HG03558 (cell line): ENCODE data around the gene ATMIN.

ENCODE experiments used
- ATAC-seq: cut with Tn5 transposase; IDR thresholded peaks from one replicate; pipeline ENCODE4 v1.9.1; 2021; ENCODE audit warnings: moderate number of reproducible peaks; ENCODE audit not compliant: unreplicated experiment; ENCODE audit errors: extremely low read depth

The ATMIN gene

DNA sequence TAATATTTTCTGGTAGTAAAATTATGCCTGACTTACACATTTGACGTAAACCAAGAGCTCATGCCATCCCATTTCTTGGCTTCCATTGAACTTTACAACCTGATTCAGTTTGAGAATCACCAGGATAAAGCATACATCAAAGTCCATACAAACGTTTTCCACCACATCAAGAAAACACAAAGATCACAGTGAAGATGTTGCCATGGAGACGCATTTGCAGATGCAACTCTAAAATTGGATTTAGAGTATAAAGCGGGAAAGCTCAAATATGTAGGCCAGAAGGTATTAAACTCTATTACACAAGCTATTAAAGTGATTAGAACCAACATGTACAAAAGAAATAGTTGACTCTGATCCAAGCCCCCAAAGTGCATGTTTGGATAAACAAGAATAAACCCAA, 31.0 kb downstream of the ATMIN start:
- ATAC-seq, result no peak

DNA sequence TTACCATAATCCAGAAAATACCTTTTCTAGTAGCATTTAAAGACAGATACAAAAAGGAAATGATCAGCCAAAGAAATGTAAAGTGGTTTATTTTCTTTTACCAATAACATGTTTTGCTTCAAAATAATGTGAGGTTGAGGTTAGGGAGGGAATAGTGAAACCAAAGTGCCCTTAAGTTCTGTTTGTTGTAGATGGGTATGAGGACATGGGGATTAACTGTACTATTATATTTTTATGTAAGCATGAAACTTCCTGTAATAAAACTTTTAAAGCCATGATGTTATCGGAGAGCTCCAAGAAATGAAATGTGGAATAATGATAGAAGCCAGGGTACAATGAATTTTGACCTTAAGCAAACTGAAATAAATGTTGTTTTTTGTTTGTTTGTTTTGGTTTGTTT, 31.5 kb downstream of the ATMIN start:
- no peak for ATAC-seq

DNA sequence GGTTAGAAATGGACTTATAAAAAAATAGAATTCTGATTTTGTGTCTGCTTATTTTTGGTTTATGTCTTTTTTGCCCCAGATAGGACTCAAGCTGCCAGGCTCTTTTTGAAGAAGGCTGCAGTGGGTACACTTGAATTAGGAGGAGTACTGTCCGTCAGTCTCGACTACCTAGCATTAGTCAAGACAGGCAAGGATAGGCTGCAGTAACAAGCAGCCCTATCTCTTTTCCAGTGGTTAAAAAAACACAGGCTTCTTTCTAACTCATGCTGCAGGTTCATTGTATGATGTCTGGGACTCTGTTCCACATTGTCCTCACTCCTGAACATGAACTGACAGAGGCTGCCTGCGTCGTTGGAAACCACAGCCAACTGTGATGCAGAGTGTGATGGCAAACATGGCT, 33.4 kb downstream of the ATMIN start:
- no peak for ATAC-seq

DNA sequence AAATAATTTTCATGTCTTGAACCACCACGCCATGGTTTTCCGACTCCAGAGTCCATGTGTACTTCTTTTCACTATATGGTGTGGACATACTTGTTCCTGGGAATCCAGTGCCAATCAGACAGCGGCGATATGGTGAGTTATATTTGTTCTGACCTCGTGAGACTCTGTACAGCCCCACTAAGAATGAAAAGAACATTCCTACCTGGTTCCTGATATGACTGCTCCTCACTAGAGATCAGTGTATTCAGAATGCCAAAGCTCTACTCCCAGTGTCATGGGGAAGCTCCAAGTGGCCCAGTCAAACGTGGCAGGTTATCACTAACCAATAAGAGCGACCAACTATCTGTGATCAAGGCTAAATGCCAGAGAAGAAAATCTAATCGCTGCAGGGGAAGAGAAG, 35.3 kb downstream of the ATMIN start:
- no peak for ATAC-seq

GRCh38 chr16:81071805-81072204, 36.2 kb downstream of the ATMIN start:
- no peak for ATAC-seq

GRCh38 chr16:81073560-81074330, 38.1 kb downstream of the ATMIN start:
- no peak for ATAC-seq

GRCh38 chr16:81076566-81077075, 41.0 kb downstream of the ATMIN start:
- ATAC-seq, result peak; percentile 45

- ATAC-seq, result peak; percentile 93
Measured at GRCh38 chr16:81077076-81077940, 41.7 kb downstream of the ATMIN start, which contains the start of gene C16orf46. C16orf46 (minus strand) TSS chr16:81077238; CDS start chr16:81063955, 13,283 bp downstream.

- no peak for ATAC-seq
Measured at GRCh38 chr16:81080233-81080632, 44.6 kb downstream of the ATMIN start.

GRCh38 chr16:81081014-81081413, 45.4 kb downstream of the ATMIN start:
- no peak for ATAC-seq

- ATAC-seq, result no peak
Measured at GRCh38 chr16:81088836-81089235, 53.2 kb downstream of the ATMIN start.

DNA sequence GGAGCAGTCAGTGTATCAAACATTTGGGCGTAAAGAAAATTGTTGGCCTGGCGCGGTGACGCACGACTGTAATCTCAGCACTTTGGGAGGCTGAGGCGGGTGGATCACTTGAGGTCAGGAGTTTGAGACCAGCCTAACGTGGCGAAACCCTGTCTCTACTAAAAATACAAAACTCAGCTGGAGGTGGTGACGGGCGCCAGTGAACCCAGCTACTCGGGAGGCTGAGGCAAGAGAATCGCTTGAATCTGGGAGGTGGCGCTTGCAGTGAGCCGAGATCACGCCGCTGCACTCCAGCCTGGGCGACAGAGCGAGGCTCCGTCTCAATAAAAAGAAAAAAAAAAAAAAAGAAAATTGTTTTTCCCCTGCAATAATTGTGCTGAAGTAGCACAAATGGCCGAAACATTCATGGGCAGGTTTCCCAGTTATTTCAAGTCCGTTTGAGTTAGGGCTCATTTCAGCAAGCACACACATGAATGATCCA, 59.2 kb downstream of the ATMIN start:
- ATAC-seq, result no peak

- no peak for ATAC-seq
Measured at GRCh38 chr16:81095653-81095952, 60.0 kb downstream of the ATMIN start.

- ATAC-seq, result peak; percentile 96
Measured at GRCh38 chr16:81095953-81096714, 60.5 kb downstream of the ATMIN start, which contains the start of gene GCSH. GCSH (minus strand) TSS chr16:81096395; CDS start chr16:81096278, 117 bp downstream.

GRCh38 chr16:81096715-81097208, 61.1 kb downstream of the ATMIN start:
- no peak for ATAC-seq
